COR-L47 (cell line): ENCODE data around the gene ERVFRD-1.
A peak's percentile ranks its signal among the peaks of the same experiment; 100 is the strongest.
"Not testable (repeated sequence)": the region's sequence is repeated elsewhere in the genome, so short reads cannot be mapped to it uniquely, and the experiment has no call there.

Experiments
- DNase-seq: peaks from one replicate; lab custom pipeline; 2025; lab: John Stamatoyannopoulos, UW

ERVFRD-1 gene

DNA sequence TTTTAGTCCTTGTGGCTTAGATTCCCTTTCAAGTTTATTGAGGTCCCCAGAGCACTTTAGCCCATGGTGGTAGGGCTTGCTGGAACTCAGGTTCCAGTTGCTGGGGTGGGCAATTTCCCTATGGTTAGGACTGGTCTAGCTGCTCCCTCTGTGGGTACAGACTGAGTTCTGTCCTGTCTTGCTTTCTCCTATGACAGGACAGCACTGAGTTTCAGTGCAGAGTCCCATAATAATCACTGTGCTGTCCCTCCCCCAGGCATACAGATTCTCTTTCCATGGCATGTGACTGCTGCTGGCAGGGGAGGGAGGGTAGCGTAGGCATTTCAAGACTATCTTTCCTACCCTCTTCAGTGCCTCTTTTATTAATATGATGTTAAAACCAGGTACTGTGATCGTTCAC is 17.1 kb upstream of the ERVFRD-1 start:
- DNase-seq: no peak

- no peak for DNase-seq
Measured at GRCh38 chr6:11126876-11127275, 15.4 kb upstream of the ERVFRD-1 start.

DNA sequence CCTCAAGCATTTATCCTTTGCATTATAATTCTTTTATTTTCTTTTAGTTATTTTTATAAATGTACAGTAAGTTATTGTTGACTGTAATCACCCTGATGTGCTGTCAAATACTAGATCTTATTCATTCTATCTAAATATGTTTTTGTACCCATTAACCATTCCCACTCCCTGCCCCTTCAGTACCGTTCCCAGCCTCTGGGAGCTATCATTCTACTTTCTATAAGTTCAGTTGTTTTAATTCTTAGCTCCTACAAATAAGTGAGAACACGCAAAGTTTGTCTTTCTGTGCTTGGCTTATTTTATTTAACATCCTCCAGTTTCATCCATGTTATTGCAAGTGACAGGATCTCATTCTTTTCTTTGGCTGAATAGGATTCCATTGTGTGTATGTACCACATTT is 12.5 kb upstream of the ERVFRD-1 start:
- DNase-seq: no peak

DNA sequence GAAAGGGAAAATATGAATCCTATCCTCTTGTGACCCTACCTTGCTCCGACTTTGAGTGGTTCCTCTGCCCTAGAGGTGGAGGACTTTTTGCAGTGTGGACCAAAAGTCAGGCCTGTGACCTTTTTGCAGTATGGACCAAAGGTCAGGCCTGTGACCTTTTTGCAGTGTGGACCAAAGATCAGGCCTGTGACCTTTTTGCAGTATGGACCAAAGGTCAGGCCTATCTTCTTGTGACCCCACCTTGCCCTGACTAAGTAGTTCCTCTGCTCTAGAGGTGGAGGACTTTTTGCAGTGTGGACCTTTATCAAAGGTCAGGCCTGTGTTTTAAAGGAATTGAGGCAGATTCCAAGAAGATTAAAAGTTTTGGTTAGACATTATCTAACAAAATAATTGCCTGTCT is 10.9 kb upstream of the ERVFRD-1 start:
- DNase-seq: no peak

GRCh38 chr6:11121851-11122250 is 10.3 kb upstream of the ERVFRD-1 start:
- no peak for DNase-seq

- peak; percentile 17 for DNase-seq
Measured at GRCh38 chr6:11120271-11121005, 8.9 kb upstream of the ERVFRD-1 start.

GRCh38 chr6:11115808-11116536 is 4.4 kb upstream of the ERVFRD-1 start:
- DNase-seq: not testable (repeated sequence)

- DNase-seq: no peak
Measured at GRCh38 chr6:11113038-11113437, 1.5 kb upstream of the ERVFRD-1 start.

GRCh38 chr6:11111769-11112437 is 378 bp upstream of the ERVFRD-1 start:
- DNase-seq: no peak

GRCh38 chr6:11108726-11109125 is 2.8 kb downstream of the ERVFRD-1 start:
- DNase-seq: no peak

- DNase-seq: no peak
Measured at GRCh38 chr6:11103065-11103464, 8.5 kb downstream of the ERVFRD-1 start.

GRCh38 chr6:11101417-11101816 is 10.1 kb downstream of the ERVFRD-1 start:
- DNase-seq: no peak

- no peak for DNase-seq
Measured at GRCh38 chr6:11098004-11098403, 13.5 kb downstream of the ERVFRD-1 start.

DNA sequence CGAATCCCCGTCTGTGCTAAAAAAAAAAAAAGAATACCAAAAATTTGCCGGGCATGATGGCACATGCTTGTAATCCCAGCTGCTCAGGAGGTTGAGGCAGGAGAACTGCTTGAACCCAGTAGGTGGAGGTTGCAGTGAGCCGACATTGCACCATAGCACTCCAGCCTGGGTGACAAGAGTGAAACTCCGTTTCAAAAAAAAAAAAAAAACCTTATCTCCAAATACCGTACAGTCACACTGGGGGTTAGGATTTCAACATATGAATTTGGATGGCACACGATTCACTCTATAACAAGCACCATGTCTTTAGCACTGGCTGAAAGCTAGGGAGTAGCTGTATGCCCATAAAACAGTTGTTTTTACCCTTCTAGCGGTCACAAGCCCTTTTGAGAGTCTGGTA is 14.0 kb downstream of the ERVFRD-1 start:
- DNase-seq: no peak

DNA sequence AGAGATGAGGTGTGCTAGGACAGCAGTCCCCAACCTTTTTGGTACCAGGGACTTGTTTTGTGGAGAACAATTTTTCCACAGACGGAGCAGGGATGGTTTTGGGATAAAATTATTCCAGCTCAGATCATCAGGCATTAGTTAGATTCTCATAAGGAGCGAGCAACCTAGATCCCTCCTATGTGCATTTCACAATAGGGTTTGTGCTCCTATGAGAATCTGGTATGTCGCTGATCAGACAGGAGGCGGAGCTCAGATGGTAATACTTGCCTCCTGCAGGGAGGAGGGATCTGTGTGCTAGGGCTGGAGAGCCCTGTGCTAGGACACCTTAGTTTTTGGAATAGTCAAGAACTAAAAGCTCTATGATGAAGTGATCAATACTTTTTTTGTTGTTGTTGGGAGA is 15.4 kb downstream of the ERVFRD-1 start:
- DNase-seq: peak; percentile 50

DNA sequence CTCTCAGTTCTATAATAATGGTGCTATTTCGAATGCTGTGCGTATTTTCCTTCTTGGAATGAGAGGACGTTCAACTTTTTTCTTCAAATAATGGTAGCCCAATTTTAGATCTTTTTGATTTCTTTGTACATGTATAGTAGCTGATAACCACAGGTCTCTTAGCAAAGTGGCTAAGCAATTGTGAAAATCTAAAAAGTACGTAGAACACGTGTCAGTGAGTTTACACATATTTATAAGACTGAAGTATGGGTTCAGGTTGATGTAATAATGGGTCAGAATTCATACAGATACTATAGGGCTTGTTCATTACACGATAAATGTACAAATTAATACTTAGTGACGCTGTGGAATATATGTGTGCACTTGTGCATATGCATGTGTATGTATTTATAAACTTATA is 16.6 kb downstream of the ERVFRD-1 start:
- DNase-seq: no peak

GRCh38 chr6:11094411-11094851 is 17.1 kb downstream of the ERVFRD-1 start:
- peak; percentile 33 for DNase-seq

- DNase-seq: peak; percentile 95
Measured at GRCh38 chr6:11093626-11094410, 17.7 kb downstream of the ERVFRD-1 start, which contains the start of gene SMIM13. Gene SMIM13 (plus strand): TSS chr6:11093834. CDS start chr6:11094314, 480 bp downstream.

DNA sequence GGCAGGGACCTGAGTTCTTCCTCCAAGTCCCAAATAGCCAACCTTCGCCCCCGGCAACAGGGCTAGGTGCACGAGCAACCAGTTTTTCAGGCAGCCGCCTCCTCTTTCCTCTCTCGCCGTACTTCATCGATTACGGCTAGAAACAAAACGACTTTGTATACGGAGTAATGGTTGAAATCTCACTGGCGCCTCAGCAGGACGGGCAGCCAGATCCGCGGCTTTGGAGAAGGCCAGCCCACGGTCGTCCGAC is 18.2 kb downstream of the ERVFRD-1 start:
- no peak for DNase-seq

- peak; percentile 39 for DNase-seq
Measured at GRCh38 chr6:11092668-11093375, 18.7 kb downstream of the ERVFRD-1 start.

GRCh38 chr6:11091141-11091540 is 20.4 kb downstream of the ERVFRD-1 start:
- not testable (repeated sequence) for DNase-seq

- no peak for DNase-seq
Measured at GRCh38 chr6:11089695-11090094, 21.8 kb downstream of the ERVFRD-1 start.
